Stimulated activated naive CD8-positive, alpha-beta T cell treated with anti-CD3 and anti-CD28 coated beads, Interleukin-15, amount 100 ng/mL, for 72 hours (primary cell): ENCODE data around the gene CFC1B.
"Not testable (repeated sequence)": the region's sequence is repeated elsewhere in the genome, so short reads cannot be mapped to it uniquely, and the experiment has no call there.

ENCODE experiments used
- ATAC-seq: fragments of 150-1000 bp; cut with Tn5 transposase; 2 replicates; pipeline ENCODE4 v1.10.0; 2021; ENCODE audit warnings: mild to moderate bottlenecking, moderate library complexity
- DNase-seq, 2 donors: peaks; one replicate each; pipeline ENCODE4 v3.0.0; 2021 to 2022
- H3K27ac Mint-ChIP-seq, 2 donors: one replicate each; pipeline ENCODE4 v1.8.0; 2022; ENCODE audit warnings: mild to moderate bottlenecking in 2 of 2, mixed read lengths in 2 of 2, moderate library complexity in 2 of 2
- H3K27me3 Mint-ChIP-seq: one replicate; pipeline ENCODE4 v1.8.0; 2022; ENCODE audit warnings: mixed read lengths
- H3K4me1 Mint-ChIP-seq: one replicate; pipeline ENCODE4 v1.8.0; 2022; ENCODE audit warnings: mild to moderate bottlenecking, mixed read lengths
- H3K4me3 Mint-ChIP-seq, 2 donors: one replicate each; pipeline ENCODE4 v1.8.0; 2022; ENCODE audit warnings: mild to moderate bottlenecking in 2 of 2, mixed read lengths in 2 of 2, moderate library complexity in 1 of 2
- H3K9me3 Mint-ChIP-seq, 2 donors: one replicate each; pipeline ENCODE4 v1.8.0; 2022; ENCODE audit warnings: mixed read lengths in 2 of 2

CFC1B gene

DNA sequence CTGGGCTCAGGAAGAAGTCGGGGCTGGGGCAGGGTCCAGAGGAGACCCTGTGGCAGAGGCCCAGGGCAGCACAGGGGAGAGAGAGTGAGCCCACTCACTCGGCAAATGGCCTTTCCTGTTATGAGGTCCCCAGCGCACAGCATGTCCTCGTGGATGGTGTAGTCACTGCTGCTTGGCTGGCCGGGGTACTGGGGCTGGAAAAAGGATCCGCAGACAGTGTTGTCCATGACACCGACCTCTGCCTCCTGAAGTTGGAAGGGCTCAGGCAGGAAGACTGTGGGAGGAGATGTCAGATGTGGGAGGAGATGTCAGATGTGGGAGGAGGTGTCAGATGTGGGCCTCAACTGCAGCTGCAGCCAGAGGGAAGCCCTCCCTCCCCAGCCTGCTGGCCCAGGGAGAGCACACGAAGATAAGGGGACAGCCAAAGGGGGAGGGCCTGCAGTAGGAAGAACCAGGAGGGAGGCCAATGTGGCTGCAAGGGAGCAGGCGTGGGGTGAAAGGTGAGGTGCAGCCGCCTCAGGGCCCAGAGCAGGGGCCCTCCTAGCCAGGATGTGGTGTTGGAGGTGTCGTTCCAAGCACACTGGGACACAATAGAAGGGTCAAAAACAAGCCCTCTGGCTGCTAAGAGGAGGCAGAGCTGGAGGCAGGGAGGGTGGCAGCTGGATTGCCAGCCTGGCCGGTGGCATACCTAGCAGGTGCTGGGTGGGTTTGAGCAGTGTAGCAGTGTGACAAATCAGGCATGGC lies 22.9 kb downstream of the CFC1B start:
- H3K4me3 Mint-ChIP-seq, DNase-seq, H3K27ac Mint-ChIP-seq, H3K9me3 Mint-ChIP-seq, H3K27me3 Mint-ChIP-seq, H3K4me1 Mint-ChIP-seq: not testable (repeated sequence)
- peak; percentile 39 for ATAC-seq

- not testable (repeated sequence) for H3K27me3 Mint-ChIP-seq, DNase-seq, H3K4me1 Mint-ChIP-seq, H3K27ac Mint-ChIP-seq, ATAC-seq, H3K4me3 Mint-ChIP-seq, H3K9me3 Mint-ChIP-seq
Measured at GRCh38 chr2:130544978-130545377, 24.0 kb downstream of the CFC1B start.

DNA sequence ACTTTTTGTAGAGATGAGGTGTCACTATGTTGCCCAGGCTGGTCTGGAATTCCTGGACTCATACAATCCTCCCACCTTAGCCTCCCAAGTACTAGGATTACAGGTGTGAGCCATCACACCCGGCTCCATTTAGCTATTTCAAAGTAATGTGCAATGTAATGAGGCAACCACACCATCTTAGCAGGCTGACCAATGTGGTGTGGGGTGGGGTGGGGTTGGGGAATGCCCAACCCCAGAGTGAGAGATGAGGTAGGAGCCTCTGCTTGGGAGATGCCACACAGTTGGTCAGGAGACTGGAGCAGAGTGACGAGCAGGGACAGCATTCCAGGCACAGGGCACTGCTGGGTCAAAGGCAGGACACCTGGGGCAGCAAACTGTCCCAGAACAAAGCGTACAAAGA lies 27.4 kb downstream of the CFC1B start:
- H3K4me3 Mint-ChIP-seq, H3K27ac Mint-ChIP-seq, DNase-seq, H3K9me3 Mint-ChIP-seq, H3K27me3 Mint-ChIP-seq, H3K4me1 Mint-ChIP-seq, ATAC-seq: not testable (repeated sequence)

- H3K4me1 Mint-ChIP-seq, H3K27ac Mint-ChIP-seq, H3K9me3 Mint-ChIP-seq, DNase-seq, H3K4me3 Mint-ChIP-seq, H3K27me3 Mint-ChIP-seq: not testable (repeated sequence)
- ATAC-seq: peak; percentile 44
Measured at GRCh38 chr2:130549475-130549874, 28.5 kb downstream of the CFC1B start.

DNA sequence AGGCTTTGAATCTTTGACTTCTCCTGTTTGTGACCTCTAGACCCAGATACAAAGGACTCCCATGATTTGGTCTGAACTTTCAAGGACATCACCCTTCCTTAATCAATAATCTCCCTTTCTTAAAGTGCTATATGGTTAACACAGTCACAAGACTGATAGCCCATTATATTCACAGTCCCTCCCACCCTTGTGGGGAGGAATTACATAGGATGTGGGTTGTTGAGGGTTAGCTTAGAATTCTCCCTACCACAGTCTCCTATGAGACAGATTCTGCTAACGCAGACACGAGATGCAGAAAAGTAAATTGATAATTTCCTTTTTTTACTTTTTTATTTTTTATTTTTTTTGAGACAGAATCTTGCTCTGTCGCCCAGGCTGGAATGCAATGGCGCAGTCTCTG lies 33.2 kb downstream of the CFC1B start:
- ATAC-seq, DNase-seq, H3K27ac Mint-ChIP-seq, H3K4me1 Mint-ChIP-seq, H3K27me3 Mint-ChIP-seq, H3K4me3 Mint-ChIP-seq, H3K9me3 Mint-ChIP-seq: not testable (repeated sequence)

DNA sequence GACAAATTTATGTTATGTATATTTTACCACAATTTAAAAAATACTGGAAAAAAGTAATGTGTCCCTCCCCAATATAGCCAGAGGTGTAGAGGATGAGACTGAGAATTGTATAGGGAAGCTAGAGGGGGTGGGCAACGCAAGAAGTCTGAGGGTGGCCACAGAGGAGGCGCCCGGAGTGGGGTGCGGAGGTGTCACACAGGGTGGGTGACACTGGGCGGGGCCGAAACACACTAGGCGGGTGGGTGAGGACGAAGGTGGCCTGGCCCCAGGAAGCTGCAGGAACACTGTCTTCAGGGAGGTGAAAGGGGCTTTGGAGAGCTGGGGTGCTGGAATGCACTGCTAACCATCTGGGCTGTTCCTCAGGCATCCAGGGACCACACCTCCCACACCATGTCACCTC lies 35.4 kb downstream of the CFC1B start:
- not testable (repeated sequence) for H3K27ac Mint-ChIP-seq, H3K4me3 Mint-ChIP-seq, H3K27me3 Mint-ChIP-seq, ATAC-seq, DNase-seq, H3K9me3 Mint-ChIP-seq, H3K4me1 Mint-ChIP-seq

- not testable (repeated sequence) for H3K4me3 Mint-ChIP-seq, DNase-seq, H3K4me1 Mint-ChIP-seq, ATAC-seq, H3K27me3 Mint-ChIP-seq, H3K27ac Mint-ChIP-seq, H3K9me3 Mint-ChIP-seq
Measured at GRCh38 chr2:130566165-130566564, 45.1 kb downstream of the CFC1B start.

GRCh38 chr2:130571929-130572328 lies 50.9 kb downstream of the CFC1B start:
- not testable (repeated sequence) for ATAC-seq, H3K4me3 Mint-ChIP-seq, H3K27me3 Mint-ChIP-seq, H3K27ac Mint-ChIP-seq, DNase-seq, H3K4me1 Mint-ChIP-seq, H3K9me3 Mint-ChIP-seq

- ATAC-seq, DNase-seq, H3K27ac Mint-ChIP-seq, H3K4me1 Mint-ChIP-seq, H3K4me3 Mint-ChIP-seq, H3K9me3 Mint-ChIP-seq, H3K27me3 Mint-ChIP-seq: not testable (repeated sequence)
Measured at GRCh38 chr2:130574230-130574629, 53.2 kb downstream of the CFC1B start.

GRCh38 chr2:130576209-130576784 lies 55.3 kb downstream of the CFC1B start:
- H3K27me3 Mint-ChIP-seq, H3K9me3 Mint-ChIP-seq, H3K27ac Mint-ChIP-seq, DNase-seq, H3K4me3 Mint-ChIP-seq, H3K4me1 Mint-ChIP-seq: not testable (repeated sequence)
- ATAC-seq: peak; percentile 16

DNA sequence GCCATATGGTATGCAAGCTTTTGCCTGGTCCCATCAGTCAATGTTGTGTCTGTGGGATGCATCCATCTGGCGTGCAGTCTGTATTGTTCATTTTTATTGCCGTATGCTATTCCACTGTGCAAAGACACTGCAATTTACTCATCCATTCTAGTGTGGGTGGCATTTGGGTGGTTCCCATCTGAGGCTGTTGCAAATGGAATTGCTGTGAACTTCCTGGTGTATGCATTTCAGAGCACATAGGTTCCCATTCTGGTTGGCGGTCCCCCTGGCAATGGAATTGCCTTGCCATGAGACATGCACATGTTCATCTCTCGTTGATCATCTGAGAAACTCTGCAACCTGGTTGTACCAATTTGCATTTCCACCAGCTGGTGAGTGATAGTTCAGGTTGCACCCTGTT lies 56.5 kb downstream of the CFC1B start:
- not testable (repeated sequence) for DNase-seq, H3K27me3 Mint-ChIP-seq, H3K4me3 Mint-ChIP-seq, H3K9me3 Mint-ChIP-seq, H3K27ac Mint-ChIP-seq, ATAC-seq, H3K4me1 Mint-ChIP-seq
